GM12874 (cell line): ENCODE data around the gene EAPP.

Experiments
- TF ChIP-seq, protein P1 (sequence below): IDR thresholded peaks from 2 replicates; pipeline ENCODE4 v1.5.1; 2011; ENCODE audit warnings: low read depth, mild to moderate bottlenecking, control low read depth, low read length, moderate library complexity; ENCODE audit not compliant: insufficient read depth

The EAPP gene, protein sequence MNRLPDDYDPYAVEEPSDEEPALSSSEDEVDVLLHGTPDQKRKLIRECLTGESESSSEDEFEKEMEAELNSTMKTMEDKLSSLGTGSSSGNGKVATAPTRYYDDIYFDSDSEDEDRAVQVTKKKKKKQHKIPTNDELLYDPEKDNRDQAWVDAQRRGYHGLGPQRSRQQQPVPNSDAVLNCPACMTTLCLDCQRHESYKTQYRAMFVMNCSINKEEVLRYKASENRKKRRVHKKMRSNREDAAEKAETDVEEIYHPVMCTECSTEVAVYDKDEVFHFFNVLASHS

GRCh38 chr14:34539407-34540180 is at the start of gene EAPP:
Gene EAPP (minus strand): TSS chr14:34539701. CDS start chr14:34539628, 73 bp downstream.
- TF ChIP-seq, protein P1, sequence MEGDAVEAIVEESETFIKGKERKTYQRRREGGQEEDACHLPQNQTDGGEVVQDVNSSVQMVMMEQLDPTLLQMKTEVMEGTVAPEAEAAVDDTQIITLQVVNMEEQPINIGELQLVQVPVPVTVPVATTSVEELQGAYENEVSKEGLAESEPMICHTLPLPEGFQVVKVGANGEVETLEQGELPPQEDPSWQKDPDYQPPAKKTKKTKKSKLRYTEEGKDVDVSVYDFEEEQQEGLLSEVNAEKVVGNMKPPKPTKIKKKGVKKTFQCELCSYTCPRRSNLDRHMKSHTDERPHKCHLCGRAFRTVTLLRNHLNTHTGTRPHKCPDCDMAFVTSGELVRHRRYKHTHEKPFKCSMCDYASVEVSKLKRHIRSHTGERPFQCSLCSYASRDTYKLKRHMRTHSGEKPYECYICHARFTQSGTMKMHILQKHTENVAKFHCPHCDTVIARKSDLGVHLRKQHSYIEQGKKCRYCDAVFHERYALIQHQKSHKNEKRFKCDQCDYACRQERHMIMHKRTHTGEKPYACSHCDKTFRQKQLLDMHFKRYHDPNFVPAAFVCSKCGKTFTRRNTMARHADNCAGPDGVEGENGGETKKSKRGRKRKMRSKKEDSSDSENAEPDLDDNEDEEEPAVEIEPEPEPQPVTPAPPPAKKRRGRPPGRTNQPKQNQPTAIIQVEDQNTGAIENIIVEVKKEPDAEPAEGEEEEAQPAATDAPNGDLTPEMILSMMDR, result no peak

DNA sequence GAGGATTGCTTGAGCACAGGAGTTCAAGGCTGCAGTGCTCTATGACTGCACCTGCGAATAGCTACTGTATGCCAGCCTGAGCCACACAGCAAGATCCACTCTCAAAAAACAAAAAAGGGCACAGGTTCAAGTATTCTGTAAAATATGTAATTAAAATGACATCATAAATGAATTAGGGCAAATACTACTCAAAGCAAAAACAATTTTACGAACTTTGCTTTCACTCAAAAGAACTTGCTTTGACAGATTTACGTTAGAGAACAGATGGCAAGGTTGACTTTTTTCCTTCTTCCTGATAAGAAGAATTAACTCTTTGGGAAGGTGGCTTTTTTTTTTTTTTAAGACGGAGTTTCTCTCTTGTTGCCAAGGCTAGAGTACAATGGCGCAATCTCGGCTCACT is 44.0 kb upstream of the EAPP start:
- TF ChIP-seq, protein P1, result no peak

DNA sequence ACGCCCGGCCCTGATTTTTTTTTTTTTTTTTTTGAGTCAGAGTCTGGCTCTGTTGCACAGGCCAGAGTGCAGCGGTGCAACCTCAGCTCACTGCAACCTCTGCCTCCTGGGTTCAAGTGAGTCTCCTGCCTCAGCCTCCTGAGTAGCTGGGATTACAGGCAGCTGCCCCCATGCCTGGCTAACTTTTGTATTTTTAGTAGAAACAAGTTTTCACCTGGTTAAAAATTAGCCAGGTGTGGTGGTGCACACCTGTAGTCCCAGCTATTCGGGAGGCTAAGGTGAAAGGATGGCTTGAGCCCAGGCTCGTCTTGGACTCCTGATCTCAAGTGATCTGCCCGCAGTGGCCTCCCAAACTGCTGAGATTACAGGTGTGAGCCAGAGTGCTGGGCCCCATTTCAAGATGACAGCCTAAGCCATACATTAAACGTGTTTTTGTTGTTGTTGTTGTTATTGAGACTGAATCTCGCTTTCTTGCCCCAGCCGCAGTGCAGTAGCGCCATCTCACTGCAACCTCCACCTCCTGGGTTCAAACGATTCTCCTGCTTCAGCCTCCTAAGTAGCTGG is 42.7 kb upstream of the EAPP start:
- TF ChIP-seq, protein P1, result no peak

GRCh38 chr14:34580381-34580780 is 40.9 kb upstream of the EAPP start:
- TF ChIP-seq, protein P1, result no peak

DNA sequence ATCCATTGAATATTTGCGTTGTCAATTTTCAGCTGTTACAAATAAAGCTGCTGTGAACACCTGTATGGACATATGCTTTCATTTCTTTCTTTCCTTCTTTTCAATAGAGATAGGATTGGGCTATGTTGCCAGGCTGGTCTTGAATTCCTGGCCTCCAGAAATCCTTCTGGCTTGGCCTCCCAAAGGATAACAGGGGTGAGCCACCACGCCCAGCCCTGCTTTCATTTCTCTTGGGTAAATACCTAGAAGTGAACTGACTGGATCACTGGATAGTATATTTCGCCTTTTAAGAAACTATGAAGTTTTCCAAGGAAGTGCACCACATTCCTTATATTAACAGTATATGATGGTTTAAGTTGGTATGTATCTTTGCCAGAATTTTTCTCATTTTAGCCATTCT is 32.3 kb upstream of the EAPP start:
- TF ChIP-seq, protein P1, result no peak

DNA sequence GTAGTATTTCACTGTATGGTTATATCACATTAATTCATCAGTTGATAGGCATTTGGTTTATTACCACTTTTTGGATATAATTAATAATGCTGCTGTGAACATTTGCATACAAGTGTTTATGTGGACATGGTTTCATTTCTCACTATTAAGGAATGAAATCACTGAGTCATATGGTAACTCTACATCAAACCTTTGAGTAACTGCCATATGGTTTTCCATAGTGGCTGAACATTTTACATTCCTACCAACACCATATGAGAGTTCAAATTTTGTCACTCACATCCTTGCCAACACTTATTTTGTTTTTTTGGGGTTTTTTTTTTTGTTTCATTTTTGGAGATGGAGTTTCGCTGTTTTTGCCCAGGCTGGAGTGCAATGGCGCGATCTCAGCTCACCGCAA is 30.2 kb upstream of the EAPP start:
- TF ChIP-seq, protein P1, result no peak

DNA sequence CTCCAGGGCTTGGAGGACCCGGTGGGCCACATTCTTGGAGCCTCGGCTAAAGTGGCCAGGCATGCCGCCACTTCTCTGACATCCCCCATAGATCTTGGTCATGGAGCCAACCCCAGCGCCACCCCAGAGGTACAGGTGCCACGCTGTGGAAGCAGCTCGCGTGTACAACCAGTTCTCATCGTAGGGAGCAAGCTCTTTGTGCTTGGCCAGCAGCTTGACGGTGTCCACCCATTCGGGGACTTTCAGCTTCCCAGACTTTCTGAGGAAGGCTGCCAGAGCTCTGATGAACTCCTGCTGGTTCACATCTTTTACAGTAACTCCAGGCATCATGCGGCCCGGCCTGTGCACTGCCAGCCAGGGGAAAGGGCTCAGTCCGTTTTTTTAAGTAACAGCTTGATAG is 29.3 kb upstream of the EAPP start:
- TF ChIP-seq, protein P1, result no peak
